Ishikawa (cell line): ENCODE measurements around the gene YAP1.

Experiments
- FOXM1 ChIP-seq: IDR thresholded peaks from 2 replicates; pipeline ENCODE4 v1.6.1; 2012; ENCODE audit warnings: low read depth, borderline replicate concordance
- NFIC ChIP-seq: IDR thresholded peaks from 2 replicates; pipeline ENCODE4 v1.6.1; 2012
- TAF1 ChIP-seq: IDR thresholded peaks from 2 replicates; pipeline ENCODE4 v1.6.1; 2012; ENCODE audit warnings: low read depth, mild to moderate bottlenecking
- TEAD4 ChIP-seq: IDR thresholded peaks from 2 replicates; pipeline ENCODE4 v1.6.1; 2012
- TF ChIP-seq, protein P1 (sequence below): IDR thresholded peaks from 2 replicates; pipeline ENCODE4 v1.6.1; 2012

- TF ChIP-seq, protein P1, sequence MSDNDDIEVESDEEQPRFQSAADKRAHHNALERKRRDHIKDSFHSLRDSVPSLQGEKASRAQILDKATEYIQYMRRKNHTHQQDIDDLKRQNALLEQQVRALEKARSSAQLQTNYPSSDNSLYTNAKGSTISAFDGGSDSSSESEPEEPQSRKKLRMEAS = no peak
- no peak for TF ChIP-seq NFIC
- no peak for TF ChIP-seq FOXM1
- no peak for TF ChIP-seq TAF1
- TF ChIP-seq TEAD4 = no peak
Observed at GRCh38 chr11:102120437-102120973, 10.3 kb downstream of the YAP1 start.
